Vagina (tissue), 2 donors: ENCODE data around the gene BRMS1L. TPM values are rescaled to one million over a fixed set of nuclear protein-coding genes. Genes with fewer than 3 reads are reported as not detected.
"Not testable (repeated sequence)": the region's sequence is repeated elsewhere in the genome, so short reads cannot be mapped to it uniquely, and the experiment has no call there.

Experiments used
- DNase-seq, 2 donors: peaks; one replicate each; pipeline ENCODE4 v3.0.0-alpha.2; 2017; ENCODE audit errors: extremely low spot score in 2 of 2
- H3K27ac ChIP-seq: fragments of 200-600 bp; sonication (generic); one replicate; pipeline ENCODE4 v1.5.1; 2019
- H3K27me3 ChIP-seq: fragments of 200-600 bp; sonication (generic); one replicate; pipeline ENCODE4 v1.5.1; 2019
- H3K36me3 ChIP-seq, 2 donors: fragments of 200-600 bp; sonication (generic); one replicate each; pipeline ENCODE4 v1.5.1; 2017 to 2019
- H3K4me1 ChIP-seq: fragments of 200-600 bp; sonication (generic); one replicate; pipeline ENCODE4 v1.5.1; 2019
- H3K4me3 ChIP-seq, 2 donors: fragments of 200-600 bp; sonication (generic); 1 replicate in 1 of 2; 2 replicates in 1 of 2; pipeline ENCODE4 v1.5.1; 2016 to 2019
- H3K9me3 ChIP-seq: fragments of 200-600 bp; sonication (generic); one replicate; pipeline ENCODE4 v1.5.1; 2019
- POLR2A ChIP-seq, 2 donors: fragments of 450-650 bp; IDR thresholded peaks; one replicate each; pipeline ENCODE4 v1.6.1; 2017; ENCODE audit warnings: antibody characterized with exemption in 2 of 2, mild to moderate bottlenecking in 2 of 2, moderate library complexity in 2 of 2
- POLR2AphosphoS5 ChIP-seq, 2 donors: sonication (generic); formaldehyde crosslinking; IDR thresholded peaks; one replicate each; pipeline ENCODE4 v1.9.0; 2017; ENCODE audit warnings: antibody characterized with exemption in 2 of 2, mild to moderate bottlenecking in 2 of 2, low read depth in 1 of 2; ENCODE audit not compliant: insufficient read depth in 1 of 2
- intact Hi-C: fragments of 100-400 bp; cut with DNase I; formaldehyde crosslinking; loops from one replicate; pipeline ENCODE4 v1.15.1; 2023
- total RNA-seq: library from RNA; depleted of rRNA; stranded (reverse); fragments of >200 nt; gene quantifications from one replicate; pipeline ENCODE4 v1.2.3, GENCODE V29; 2016
- TF ChIP-seq, protein P1 (sequence below), 3 experiments: fragments of 450-650 bp in 2 of 3; fragments of 200-600 bp in 1 of 3; sonication (generic) in 1 of 3; IDR thresholded peaks; one replicate each; pipeline ENCODE4 v1.5.1; 2017 to 2019; ENCODE audit warnings: antibody characterized with exemption in 3 of 3, mild to moderate bottlenecking in 2 of 3, moderate library complexity in 2 of 3

Gene BRMS1L
- total RNA-seq, 1 donor from 2014 or later, result 9.6 TPM

DNA sequence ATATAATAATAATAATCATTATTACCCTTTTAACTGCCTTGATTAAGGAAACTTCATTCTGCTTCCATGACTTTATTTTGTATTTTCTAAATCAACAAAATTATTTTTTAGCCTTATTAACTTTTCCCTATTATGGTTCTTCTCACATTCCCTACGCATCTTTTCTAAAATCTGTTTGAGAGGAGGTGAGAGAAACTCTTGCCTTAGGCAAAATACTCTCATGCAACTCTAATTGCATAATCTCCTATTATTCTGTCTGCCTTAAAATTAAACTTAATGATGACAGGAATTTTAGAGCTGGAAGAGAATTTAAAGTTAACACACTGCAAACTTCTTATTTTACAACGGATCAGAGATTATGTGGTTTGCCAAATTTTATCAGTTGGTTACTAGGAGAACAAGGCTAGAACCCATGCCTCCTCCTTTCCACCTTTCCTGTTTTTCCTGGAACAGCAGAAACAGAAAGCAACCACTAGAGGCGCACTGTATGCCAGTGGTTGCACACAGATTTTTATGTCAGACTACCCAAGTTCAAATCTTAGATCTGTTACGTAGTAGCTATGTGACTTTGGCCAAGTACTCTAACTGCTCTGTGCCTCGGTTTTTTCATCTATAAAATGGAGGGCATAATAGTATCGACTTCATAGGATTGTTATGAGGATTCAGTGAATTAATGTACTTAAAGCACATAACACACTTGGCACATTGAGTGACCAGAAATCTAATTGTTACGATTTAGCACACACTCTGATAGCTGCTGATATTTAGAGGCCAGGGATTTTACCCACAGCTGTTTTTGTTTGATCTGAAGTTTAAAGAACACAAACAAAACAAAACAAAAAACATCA lies 4.3 kb upstream of the BRMS1L start:
- intact Hi-C loops, result no loop called here
- no peak for DNase-seq
- Histone ChIP-seq H3K27me3 (no peaks in the 10 kb centered on the region), H3K9me3 (no peaks in the 10 kb centered on the region), H3K36me3 (no peaks in the 10 kb centered on the region), H3K4me3 (no peak overlapping the region), H3K4me1 (no peaks in the 10 kb centered on the region), H3K27ac (no peak overlapping the region)
- no peak for TF ChIP-seq POLR2A (IDR thresholded peaks at IDR 0.05)
- TF ChIP-seq, protein P1, sequence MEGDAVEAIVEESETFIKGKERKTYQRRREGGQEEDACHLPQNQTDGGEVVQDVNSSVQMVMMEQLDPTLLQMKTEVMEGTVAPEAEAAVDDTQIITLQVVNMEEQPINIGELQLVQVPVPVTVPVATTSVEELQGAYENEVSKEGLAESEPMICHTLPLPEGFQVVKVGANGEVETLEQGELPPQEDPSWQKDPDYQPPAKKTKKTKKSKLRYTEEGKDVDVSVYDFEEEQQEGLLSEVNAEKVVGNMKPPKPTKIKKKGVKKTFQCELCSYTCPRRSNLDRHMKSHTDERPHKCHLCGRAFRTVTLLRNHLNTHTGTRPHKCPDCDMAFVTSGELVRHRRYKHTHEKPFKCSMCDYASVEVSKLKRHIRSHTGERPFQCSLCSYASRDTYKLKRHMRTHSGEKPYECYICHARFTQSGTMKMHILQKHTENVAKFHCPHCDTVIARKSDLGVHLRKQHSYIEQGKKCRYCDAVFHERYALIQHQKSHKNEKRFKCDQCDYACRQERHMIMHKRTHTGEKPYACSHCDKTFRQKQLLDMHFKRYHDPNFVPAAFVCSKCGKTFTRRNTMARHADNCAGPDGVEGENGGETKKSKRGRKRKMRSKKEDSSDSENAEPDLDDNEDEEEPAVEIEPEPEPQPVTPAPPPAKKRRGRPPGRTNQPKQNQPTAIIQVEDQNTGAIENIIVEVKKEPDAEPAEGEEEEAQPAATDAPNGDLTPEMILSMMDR (IDR thresholded peaks at IDR 0.05), result peak; percentile 29 to 41 (median 34)

DNA sequence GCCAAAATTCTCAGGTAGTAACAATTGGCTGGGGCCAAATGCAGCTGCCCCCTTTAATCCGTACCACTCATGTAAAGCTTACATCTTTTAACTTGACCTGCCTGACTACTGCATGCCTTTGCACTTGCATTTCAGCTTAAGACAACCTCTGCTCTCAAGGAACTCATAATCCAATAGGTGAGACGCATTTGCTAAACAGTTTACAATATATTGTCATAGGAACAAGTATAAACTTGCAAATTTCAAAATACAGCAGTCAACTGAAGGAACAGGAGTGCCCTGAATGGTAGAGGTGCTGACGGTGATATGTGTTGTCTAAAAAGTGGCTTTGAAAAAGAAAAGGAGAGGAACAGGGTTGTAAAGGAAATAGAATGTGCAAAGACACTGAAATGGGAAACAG lies 3.6 kb upstream of the BRMS1L start:
- TF ChIP-seq, protein P1 (IDR thresholded peaks at IDR 0.05), result no peak
- TF ChIP-seq POLR2AphosphoS5 (IDR thresholded peaks at IDR 0.05; ENCODE audit: insufficient read depth in 1 of 2, low read depth in 1 of 2) (no peak), POLR2A (IDR thresholded peaks at IDR 0.05) (no peak)
- Histone ChIP-seq H3K36me3 (no peaks in the 10 kb centered on the region), H3K4me3 (no peak overlapping the region), H3K27me3 (no peaks in the 10 kb centered on the region), H3K4me1 (peaks cover 6% of the 10 kb centered on the region), H3K9me3 (no peaks in the 10 kb centered on the region), H3K27ac (no peak overlapping the region)
- intact Hi-C loops, result no loop called here
- DNase-seq, result no peak

DNA sequence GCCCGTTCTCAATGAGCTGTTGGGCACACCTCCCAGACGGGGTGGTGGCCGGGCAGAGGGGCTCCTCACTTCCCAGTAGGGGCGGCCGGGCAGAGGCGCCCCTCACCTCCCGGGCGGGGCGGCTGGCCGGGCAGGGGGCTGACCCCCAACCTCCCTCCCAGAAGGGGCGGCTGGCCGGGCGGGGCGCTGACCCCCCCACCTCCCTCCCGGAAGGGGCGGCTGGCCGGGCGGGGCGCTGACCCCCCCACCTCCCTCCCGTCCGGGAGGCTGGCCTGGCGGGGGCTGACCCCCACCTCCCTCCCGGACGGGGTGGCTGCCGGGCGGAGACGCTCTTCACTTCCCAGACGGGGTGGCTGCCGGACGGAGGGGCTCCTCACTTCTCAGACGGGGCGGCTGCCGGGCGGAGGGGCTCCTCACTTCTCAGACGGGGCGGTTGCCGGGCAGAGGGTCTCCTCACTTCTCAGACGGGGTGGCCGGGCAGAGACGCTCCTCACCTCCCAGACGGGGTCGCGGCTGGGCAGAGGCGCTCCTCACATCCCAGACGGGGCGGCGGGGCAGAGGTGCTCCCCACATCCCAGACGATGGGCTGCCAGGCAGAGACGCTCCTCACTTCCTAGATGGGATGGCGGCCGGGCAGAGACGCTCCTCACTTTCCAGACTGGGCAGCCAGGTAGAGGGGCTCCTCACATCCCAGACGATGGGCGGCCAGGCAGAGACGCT lies 1.5 kb upstream of the BRMS1L start:
- H3K27ac ChIP-seq, H3K36me3 ChIP-seq, DNase-seq, H3K9me3 ChIP-seq, H3K27me3 ChIP-seq, intact Hi-C loops: not testable (repeated sequence)
- Histone ChIP-seq H3K4me1 (peaks cover 17% of the 10 kb centered on the region), H3K4me3 (peak overlapping the region in 1 of 2 donors; percentile 93)

DNA sequence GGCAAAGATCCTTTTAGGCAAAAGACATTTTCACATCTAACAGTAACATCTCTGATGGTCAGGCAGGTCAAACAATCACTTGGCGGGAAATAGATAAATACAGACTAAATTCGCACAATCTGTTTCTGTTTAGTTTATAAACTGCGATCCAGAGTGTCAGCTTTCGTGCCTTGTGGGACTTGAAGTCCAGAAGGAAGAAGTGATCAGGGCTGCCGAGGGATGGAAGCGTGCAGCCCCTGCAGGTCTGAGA lies 245 bp upstream of the BRMS1L start:
- TF ChIP-seq POLR2AphosphoS5 (IDR thresholded peaks at IDR 0.05; ENCODE audit: insufficient read depth in 1 of 2, low read depth in 1 of 2), result no peak
- TF ChIP-seq, protein P1 (IDR thresholded peaks at IDR 0.05), result no peak
- TF ChIP-seq POLR2A (IDR thresholded peaks at IDR 0.05), result no peak
- Histone ChIP-seq H3K4me1 (peaks cover 17% of the 10 kb centered on the region), H3K27ac (peak overlapping the region; percentile 98), H3K36me3 (no peaks in the 10 kb centered on the region), H3K27me3 (no peaks in the 10 kb centered on the region), H3K4me3 (peak overlapping the region; percentile 93 to 96), H3K9me3 (no peaks in the 10 kb centered on the region)
- intact Hi-C loops, result no loop called here
- no peak for DNase-seq

DNA sequence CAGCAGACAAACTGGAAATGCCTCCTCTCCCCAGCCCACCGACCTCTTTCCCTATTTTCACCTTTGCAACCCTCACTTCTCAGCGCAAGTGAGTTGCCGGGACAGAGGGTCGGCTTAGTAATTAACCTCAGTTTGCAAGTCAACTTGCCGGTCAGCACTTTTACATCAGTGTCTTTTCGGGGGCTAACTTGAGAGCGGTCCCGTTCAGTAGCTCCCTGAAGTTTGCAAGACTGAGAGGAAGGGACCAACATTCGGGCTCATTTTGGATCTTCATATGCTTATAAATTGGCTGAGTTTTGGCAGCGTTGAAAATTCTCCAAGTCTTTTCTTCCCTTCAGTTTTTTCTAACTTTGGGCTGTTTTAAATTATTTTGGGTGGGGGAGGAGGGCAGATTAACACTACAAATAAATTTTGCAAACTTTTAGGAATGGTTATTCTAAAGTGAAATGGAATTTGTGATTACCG lies 846 bp downstream of the BRMS1L start:
- no peak for DNase-seq
- Histone ChIP-seq H3K4me1 (peaks cover 17% of the 10 kb centered on the region), H3K9me3 (no peaks in the 10 kb centered on the region), H3K36me3 (no peaks in the 10 kb centered on the region), H3K27me3 (no peaks in the 10 kb centered on the region), H3K27ac (peak overlapping the region; percentile 98), H3K4me3 (peak overlapping the region; percentile 93 to 96)
- intact Hi-C loops, result no loop called here
- TF ChIP-seq POLR2A (IDR thresholded peaks at IDR 0.05), result no peak
- no peak for TF ChIP-seq POLR2AphosphoS5 (IDR thresholded peaks at IDR 0.05; ENCODE audit: insufficient read depth in 1 of 2, low read depth in 1 of 2)
- TF ChIP-seq, protein P1 (IDR thresholded peaks at IDR 0.05), result no peak
